Retinal pigment epithelial cell (primary cell): ENCODE measurements around the gene PTPN23.
"Not testable (repeated sequence)": the region's sequence is repeated elsewhere in the genome, so short reads cannot be mapped to it uniquely, and the experiment has no call there.

Experiments
- DNase-seq: peaks from one replicate; pipeline ENCODE4 v3.0.0-alpha.2; 2010; ENCODE audit warnings: low read depth
- H3K4me3 ChIP-seq: 2 replicates; pipeline ENCODE4 v1.5.1; 2011; ENCODE audit warnings: mild to moderate bottlenecking, low read length, control low read depth, moderate library complexity
- TF ChIP-seq, protein P1 (sequence below): conservative IDR thresholded peaks from 2 replicates; pipeline ENCODE4 v1.5.1; 2011; ENCODE audit warnings: low read depth, low read length, control low read depth, inconsistent platforms

The PTPN23 gene

DNA sequence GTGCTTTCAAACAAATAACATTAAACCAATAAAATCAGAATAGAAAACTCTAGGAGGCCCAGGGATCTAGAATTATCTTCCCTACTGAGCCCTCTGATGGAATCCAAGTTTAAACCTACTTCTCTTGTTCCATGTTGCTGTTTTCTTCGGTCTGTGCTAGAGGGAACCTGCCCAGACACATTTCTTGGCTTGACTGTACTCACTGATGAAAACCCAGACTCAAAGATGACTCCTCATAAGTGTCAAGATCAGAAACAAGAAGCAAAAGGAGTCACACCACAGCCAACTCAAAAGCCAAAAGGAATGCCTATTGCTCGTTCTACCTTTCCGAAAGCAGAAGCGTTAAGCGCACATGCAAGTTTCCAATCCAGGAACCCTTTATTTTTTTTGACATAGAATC is 63.3 kb downstream of the PTPN23 start:
- H3K4me3 ChIP-seq: no peak overlapping the region
- DNase-seq: no peak
- TF ChIP-seq, protein P1, sequence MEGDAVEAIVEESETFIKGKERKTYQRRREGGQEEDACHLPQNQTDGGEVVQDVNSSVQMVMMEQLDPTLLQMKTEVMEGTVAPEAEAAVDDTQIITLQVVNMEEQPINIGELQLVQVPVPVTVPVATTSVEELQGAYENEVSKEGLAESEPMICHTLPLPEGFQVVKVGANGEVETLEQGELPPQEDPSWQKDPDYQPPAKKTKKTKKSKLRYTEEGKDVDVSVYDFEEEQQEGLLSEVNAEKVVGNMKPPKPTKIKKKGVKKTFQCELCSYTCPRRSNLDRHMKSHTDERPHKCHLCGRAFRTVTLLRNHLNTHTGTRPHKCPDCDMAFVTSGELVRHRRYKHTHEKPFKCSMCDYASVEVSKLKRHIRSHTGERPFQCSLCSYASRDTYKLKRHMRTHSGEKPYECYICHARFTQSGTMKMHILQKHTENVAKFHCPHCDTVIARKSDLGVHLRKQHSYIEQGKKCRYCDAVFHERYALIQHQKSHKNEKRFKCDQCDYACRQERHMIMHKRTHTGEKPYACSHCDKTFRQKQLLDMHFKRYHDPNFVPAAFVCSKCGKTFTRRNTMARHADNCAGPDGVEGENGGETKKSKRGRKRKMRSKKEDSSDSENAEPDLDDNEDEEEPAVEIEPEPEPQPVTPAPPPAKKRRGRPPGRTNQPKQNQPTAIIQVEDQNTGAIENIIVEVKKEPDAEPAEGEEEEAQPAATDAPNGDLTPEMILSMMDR: no peak

DNA sequence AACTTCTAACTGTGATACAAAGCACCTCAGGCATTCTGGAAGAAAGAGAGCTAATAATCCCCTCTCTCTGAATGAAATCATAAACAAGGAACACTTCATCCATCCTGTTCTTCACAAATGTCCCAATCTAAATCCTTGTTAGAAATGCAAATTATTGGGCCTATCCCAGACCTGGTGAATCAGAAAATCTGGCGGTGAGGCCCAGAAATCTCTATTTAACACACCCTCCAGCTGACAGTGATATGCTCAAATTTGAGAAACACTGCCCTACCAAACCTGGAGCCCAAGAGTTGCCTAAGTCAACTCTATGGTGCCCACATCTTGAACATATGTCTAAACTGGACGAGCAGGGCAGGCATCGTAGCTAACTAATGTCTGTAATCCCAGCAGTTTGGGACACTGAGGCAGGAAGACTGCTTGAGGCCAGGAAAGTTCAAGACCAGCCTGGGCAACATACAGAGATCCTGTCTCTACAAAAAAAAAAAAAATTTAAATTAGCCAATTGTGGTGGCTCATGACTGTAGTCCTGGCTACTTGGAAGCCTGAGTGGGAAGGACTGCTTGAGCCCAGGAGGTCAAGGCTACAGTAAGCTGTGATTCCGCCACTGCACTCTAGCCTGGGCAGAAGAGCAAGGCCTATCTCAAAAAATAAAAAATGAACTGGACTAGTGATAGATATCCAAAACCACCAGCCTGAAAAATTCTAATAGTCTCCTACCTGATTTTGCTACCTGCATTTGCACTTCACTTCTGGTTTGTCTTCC is 71.8 kb downstream of the PTPN23 start:
- H3K4me3 ChIP-seq: no peak overlapping the region
- TF ChIP-seq, protein P1: no peak
- DNase-seq: no peak

DNA sequence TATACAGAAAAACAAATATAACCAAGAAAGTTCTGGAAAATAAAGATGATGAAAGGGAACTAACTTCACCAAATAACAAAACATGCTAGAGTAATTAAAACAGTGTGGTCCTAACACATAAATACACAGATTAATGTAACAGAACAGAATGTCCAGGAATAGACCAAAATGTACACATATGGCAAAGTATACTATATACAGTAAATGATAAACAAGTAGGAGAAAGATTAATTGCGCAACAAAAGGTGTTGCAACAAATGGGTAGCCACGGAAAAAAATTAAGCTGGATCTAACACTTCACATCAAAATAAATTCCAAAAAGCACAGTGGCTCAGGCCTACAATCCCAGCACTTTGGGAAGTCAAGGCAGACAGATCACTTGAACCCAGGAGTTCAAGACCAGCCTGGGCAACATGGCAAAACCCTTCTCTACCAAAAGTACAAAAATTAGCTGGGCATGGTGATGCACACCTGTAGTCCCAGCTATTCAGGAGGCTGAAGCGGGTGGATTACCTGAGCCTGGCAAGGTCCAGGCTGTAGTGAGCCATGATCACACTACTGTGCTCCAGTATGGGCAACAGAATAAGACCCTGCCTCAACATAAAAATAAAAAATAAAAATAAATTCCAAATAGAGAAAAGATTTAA is 75.1 kb downstream of the PTPN23 start:
- TF ChIP-seq, protein P1: no peak
- no peak overlapping the region for H3K4me3 ChIP-seq
- DNase-seq: no peak

DNA sequence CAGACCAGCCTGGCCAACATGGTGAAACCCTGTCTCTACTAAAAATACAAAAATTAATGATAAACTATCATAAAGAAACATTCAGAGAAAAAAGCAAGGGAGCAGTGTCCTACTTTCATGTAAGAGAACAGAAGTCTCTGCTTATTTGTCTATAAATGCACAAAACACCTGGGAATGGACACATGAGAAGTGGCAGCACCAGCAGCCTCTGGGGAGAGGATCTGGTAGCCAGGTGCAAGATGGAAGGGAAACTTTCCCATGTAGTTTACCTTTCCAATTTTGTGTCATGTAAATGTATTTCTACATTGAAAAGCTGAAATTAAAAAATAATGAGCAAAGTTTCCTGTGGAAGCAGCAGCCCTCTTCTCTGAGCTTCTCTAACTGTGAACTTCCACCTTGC is 76.2 kb downstream of the PTPN23 start:
- TF ChIP-seq, protein P1: no peak
- no peak overlapping the region for H3K4me3 ChIP-seq
- no peak for DNase-seq

DNA sequence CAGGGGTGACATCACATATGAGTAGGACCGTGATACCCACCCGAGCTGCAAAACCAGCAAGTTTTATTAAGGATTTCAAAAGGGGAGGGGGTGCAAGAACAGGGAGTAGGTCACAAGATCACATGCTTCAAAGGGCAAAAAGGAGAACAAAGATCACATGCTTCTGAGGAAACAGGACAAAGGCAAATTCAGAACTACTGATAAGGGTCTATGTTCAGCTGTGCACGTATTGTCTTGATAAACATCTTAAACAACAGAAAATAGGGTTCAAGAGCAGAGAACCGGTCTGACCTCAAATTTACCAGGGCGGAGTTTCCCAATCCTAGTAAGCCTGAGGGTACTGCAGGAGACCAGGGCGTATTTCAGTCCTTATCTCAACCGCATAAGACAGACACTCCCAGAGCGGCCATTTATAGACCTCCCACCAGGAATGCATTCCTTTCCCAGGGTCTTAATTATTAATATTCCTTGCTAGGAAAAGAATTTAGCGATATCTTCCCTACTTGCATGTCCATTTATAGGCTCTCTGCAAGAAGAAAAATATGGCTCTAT is 78.8 kb downstream of the PTPN23 start:
- DNase-seq, H3K4me3 ChIP-seq: not testable (repeated sequence)
